BJ (cell line): ENCODE measurements around the gene PARD3. TPM values are rescaled to one million over a fixed set of nuclear protein-coding genes. Genes with fewer than 3 reads are reported as not detected.

Experiments
- CTCF ChIA-PET: fragments of 350-600 bp; formaldehyde crosslinking; extraction: SDS; loops from one replicate; lab custom pipeline; 2021; ENCODE audit warnings: antibody characterized with exemption, inconsistent platforms; lab: Yijun Ruan, JAX
- POLR2A ChIA-PET: fragments of 300-600 bp; sonication (Branson Sonifier 250); formaldehyde crosslinking; extraction: SDS; loops from one replicate; lab custom pipeline; 2021; ENCODE audit warnings: antibody characterized with exemption; lab: Charles Lee
- DNase-seq: peaks from one replicate; pipeline ENCODE4 v3.0.0-alpha.2; 2011; ENCODE audit warnings: low read depth
- H3K27me3 ChIP-seq: 2 replicates; pipeline ENCODE4 v1.6.0; 2011; ENCODE audit warnings: low read length; ENCODE audit not compliant: control insufficient read depth, insufficient read depth
- H3K36me3 ChIP-seq: 2 replicates; pipeline ENCODE4 v1.5.1; 2011; ENCODE audit warnings: low read length; ENCODE audit not compliant: control insufficient read depth, insufficient read depth
- H3K4me3 ChIP-seq: 2 replicates; pipeline ENCODE4 v1.5.1; 2011; ENCODE audit warnings: low read depth, mild to moderate bottlenecking, control low read depth, low read length
- polyA plus RNA-seq: library from polyadenylated mRNA; depleted of rRNA; stranded (reverse); fragments of >200 nt; gene quantifications from 2 replicates; pipeline ENCODE4 v1.2.3, GENCODE V29; 2011
- TF ChIP-seq, protein P1 (sequence below): IDR thresholded peaks from 2 replicates; pipeline ENCODE4 v1.5.1; 2011; ENCODE audit warnings: low read depth, mild to moderate bottlenecking, control low read depth, inconsistent platforms, low read length, moderate library complexity; ENCODE audit not compliant: insufficient read depth

PARD3 gene
- polyA plus RNA-seq, 1 experiment, result 17.7 TPM

DNA sequence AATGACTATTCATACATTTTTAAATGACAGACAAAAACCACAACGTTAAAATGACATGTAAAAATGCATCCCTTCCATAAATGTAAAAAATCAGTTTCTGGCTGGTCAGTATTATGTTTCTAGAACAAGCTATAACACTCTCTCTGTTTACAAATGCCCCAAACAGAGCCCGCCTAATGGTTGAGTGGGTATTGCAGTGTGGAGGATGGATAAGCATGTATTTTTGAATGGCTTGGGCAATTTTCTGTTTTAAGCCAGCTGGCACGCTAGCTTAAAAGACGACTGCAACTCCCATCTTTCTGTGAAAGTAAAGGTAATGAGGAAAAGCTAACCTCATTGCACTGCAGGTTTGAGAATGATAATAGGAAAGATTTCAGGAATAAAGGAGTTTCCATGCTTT lies 430.7 kb downstream of the PARD3 start:
- Histone ChIP-seq H3K27me3 (no peaks in the 10 kb centered on the region), H3K36me3 (peaks cover 2% of the 10 kb centered on the region; the same call in 1 of the 2 replicates), H3K4me3 (no peak overlapping the region)
- no peak for DNase-seq
- TF ChIP-seq, protein P1, sequence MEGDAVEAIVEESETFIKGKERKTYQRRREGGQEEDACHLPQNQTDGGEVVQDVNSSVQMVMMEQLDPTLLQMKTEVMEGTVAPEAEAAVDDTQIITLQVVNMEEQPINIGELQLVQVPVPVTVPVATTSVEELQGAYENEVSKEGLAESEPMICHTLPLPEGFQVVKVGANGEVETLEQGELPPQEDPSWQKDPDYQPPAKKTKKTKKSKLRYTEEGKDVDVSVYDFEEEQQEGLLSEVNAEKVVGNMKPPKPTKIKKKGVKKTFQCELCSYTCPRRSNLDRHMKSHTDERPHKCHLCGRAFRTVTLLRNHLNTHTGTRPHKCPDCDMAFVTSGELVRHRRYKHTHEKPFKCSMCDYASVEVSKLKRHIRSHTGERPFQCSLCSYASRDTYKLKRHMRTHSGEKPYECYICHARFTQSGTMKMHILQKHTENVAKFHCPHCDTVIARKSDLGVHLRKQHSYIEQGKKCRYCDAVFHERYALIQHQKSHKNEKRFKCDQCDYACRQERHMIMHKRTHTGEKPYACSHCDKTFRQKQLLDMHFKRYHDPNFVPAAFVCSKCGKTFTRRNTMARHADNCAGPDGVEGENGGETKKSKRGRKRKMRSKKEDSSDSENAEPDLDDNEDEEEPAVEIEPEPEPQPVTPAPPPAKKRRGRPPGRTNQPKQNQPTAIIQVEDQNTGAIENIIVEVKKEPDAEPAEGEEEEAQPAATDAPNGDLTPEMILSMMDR, result no peak
- ChIA-PET POLR2A (no interaction called here), CTCF (interaction anchor here (0.7 to 1.5 kb wide), 2 partner anchors 12 to 1054 kb away, joined by 3 read pairs; no protein-coding TSS in a partner anchor)

DNA sequence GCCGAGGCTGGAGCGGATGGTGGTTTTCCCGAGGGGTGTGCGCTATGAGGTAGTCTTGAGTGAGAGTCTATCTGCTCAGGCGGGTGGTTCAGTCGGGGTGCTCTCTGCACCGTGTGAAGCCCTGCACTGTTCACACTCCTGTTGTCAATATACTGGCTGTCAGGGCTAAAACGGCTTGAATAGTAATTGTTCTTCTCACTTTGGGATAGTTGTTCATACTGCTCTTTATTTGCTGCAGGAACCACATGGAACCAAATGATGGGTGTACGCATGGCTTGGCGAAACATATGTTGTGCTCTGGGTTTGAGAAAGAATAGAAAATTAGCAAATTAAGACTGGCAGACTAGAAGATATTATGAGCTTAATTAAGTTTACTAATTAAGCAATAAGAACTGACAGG lies 432.5 kb downstream of the PARD3 start:
- H3K27me3 ChIP-seq, result no peaks in the 10 kb centered on the region
- no peak for DNase-seq
- H3K4me3 ChIP-seq, result no peak overlapping the region
- ChIA-PET POLR2A (no interaction called here), CTCF (interaction anchor here (0.9 to 1.7 kb wide), 2 partner anchors 62 to 256 kb away, joined by 3 to 4 read pairs; no protein-coding TSS in a partner anchor)
- H3K36me3 ChIP-seq, result peaks cover 2% of the 10 kb centered on the region; the same call in 1 of the 2 replicates
- TF ChIP-seq, protein P1, result no peak

DNA sequence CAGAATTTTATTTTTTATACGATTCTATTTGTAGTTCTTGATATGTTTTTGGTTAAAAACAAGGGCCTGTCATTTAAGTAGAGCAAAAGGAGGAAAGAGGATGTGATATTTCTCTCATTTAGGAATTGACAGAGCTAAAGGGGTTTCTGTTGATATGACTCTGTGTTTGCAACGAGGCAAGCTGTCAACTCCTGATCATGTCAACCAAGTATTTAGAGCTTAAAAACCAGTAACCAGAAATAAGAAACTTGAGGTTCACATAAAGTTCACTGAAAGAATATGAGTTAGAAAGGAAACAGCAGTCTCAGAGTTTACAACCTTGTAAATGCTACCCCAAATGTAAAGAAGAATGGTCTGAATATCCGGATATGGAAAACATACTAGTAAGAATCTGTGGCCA lies 434.2 kb downstream of the PARD3 start:
- DNase-seq, result no peak
- TF ChIP-seq, protein P1, result no peak
- CTCF ChIA-PET, result no interaction called here
- no peak overlapping the region for H3K4me3 ChIP-seq
- POLR2A ChIA-PET, result interaction anchor here (0.6 kb wide), 1 partner anchor 143 kb away, joined by 4 read pairs; no protein-coding TSS in a partner anchor
- H3K36me3 ChIP-seq, result peaks cover 2% of the 10 kb centered on the region; the same call in 1 of the 2 replicates
- H3K27me3 ChIP-seq, result no peaks in the 10 kb centered on the region

DNA sequence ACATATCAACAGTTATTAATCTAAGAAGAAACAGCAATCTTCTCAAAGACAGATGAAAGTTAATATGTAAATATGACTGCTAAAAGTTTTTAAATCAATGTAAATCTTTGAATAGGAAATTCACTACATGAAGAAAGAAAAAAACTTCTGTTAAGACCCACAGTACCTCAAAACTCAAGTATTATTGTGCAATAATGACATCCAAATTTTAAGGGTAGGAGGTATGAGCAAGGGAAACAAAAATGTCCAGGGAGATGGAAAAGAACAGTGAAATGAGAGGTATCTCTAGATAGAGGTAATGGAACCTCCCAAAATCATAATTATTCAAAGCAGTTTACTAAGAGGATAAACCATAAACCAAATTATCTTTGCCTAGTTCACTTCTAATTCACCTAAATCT lies 436.8 kb downstream of the PARD3 start:
- ChIA-PET POLR2A (no interaction called here), CTCF (no interaction called here)
- peaks cover 2% of the 10 kb centered on the region; the same call in 1 of the 2 replicates for H3K36me3 ChIP-seq
- H3K27me3 ChIP-seq, result no peaks in the 10 kb centered on the region
- no peak overlapping the region for H3K4me3 ChIP-seq
- no peak for DNase-seq
- TF ChIP-seq, protein P1, result no peak

DNA sequence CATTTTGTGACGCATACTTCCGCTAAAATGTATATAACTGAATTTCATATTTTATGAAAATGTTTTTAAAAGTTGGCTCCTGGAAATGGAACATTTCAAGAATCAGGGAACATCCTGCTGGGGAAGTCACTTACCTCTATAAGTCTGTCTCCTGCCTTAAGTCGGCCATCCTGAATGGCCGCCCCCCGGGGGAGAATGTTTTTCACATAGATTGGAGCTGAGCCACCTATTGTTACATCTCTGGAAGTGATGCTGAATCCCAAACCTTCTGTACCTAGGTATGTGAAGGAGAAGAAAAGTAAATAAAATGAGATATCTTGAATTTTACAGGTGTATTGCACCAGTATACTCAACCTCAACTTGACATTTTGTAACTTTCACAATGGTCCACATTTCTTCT lies 437.3 kb downstream of the PARD3 start:
- Histone ChIP-seq H3K36me3 (peaks cover 2% of the 10 kb centered on the region; the same call in 1 of the 2 replicates), H3K4me3 (no peak overlapping the region), H3K27me3 (no peaks in the 10 kb centered on the region)
- no peak for DNase-seq
- CTCF ChIA-PET, result no interaction called here
- POLR2A ChIA-PET, result no interaction called here
- TF ChIP-seq, protein P1, result no peak
